Measurements from ENCODE around the gene BMP10. TPM values are rescaled to one million over a fixed set of nuclear protein-coding genes. Genes with fewer than 3 reads are reported as not detected.

BMP10 gene, protein sequence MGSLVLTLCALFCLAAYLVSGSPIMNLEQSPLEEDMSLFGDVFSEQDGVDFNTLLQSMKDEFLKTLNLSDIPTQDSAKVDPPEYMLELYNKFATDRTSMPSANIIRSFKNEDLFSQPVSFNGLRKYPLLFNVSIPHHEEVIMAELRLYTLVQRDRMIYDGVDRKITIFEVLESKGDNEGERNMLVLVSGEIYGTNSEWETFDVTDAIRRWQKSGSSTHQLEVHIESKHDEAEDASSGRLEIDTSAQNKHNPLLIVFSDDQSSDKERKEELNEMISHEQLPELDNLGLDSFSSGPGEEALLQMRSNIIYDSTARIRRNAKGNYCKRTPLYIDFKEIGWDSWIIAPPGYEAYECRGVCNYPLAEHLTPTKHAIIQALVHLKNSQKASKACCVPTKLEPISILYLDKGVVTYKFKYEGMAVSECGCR
- total RNA-seq = 0.13 TPM in 1 of 3 replicates, not detected in the others

DNA sequence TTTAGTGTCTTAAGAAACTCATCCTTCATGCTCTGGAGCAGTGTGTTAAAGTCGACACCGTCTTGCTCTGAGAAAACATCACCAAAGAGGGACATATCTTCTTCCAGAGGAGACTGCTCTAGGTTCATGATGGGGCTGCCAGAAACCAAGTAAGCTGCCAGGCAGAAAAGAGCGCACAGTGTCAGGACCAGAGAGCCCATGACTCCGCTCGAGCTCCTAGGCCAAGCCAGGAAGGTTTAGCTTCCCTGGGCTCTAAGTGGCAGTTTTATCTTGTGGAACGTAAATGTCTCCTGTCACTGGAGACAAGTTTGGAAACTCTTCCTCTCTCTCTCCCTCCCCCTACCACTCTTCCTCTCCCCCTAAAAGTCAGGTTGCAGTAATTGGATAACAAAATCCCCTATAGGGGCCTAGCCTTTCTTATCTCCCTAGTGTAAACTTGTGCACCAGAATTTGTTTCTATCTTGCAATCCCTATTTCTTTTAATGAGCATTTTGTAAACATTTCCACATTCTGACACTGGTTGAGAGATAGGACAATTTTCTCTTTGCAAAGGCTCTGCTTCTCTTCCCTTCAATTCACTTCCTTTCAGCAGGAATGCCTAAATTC, at the start of gene BMP10:
BMP10 (minus strand) TSS at position 239 of the 606 bp plus-strand sequence; CDS start at position 200, 39 bp downstream.
- DNase-seq (ENCODE audit: low spot score in 2 of 2, unreplicated experiment in 2 of 2) = no peak
- H3K4me3 Mint-ChIP-seq = no peak within 1 kb of the TSS
- H3K27ac Mint-ChIP-seq = no peak within 1 kb of the TSS
- H3K36me3 Mint-ChIP-seq = no peaks in the 10 kb centered on the region
- H3K27me3 Mint-ChIP-seq (ENCODE audit: low read depth) = peaks cover 12% of the 10 kb centered on the region
- TF ChIP-seq, protein P1, sequence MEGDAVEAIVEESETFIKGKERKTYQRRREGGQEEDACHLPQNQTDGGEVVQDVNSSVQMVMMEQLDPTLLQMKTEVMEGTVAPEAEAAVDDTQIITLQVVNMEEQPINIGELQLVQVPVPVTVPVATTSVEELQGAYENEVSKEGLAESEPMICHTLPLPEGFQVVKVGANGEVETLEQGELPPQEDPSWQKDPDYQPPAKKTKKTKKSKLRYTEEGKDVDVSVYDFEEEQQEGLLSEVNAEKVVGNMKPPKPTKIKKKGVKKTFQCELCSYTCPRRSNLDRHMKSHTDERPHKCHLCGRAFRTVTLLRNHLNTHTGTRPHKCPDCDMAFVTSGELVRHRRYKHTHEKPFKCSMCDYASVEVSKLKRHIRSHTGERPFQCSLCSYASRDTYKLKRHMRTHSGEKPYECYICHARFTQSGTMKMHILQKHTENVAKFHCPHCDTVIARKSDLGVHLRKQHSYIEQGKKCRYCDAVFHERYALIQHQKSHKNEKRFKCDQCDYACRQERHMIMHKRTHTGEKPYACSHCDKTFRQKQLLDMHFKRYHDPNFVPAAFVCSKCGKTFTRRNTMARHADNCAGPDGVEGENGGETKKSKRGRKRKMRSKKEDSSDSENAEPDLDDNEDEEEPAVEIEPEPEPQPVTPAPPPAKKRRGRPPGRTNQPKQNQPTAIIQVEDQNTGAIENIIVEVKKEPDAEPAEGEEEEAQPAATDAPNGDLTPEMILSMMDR (IDR thresholded peaks at IDR 0.05; ENCODE audit: unreplicated experiment) = no peak
- no peaks in the 10 kb centered on the region for H3K9me3 Mint-ChIP-seq
- no peaks in the 10 kb centered on the region for H3K4me1 Mint-ChIP-seq

DNA sequence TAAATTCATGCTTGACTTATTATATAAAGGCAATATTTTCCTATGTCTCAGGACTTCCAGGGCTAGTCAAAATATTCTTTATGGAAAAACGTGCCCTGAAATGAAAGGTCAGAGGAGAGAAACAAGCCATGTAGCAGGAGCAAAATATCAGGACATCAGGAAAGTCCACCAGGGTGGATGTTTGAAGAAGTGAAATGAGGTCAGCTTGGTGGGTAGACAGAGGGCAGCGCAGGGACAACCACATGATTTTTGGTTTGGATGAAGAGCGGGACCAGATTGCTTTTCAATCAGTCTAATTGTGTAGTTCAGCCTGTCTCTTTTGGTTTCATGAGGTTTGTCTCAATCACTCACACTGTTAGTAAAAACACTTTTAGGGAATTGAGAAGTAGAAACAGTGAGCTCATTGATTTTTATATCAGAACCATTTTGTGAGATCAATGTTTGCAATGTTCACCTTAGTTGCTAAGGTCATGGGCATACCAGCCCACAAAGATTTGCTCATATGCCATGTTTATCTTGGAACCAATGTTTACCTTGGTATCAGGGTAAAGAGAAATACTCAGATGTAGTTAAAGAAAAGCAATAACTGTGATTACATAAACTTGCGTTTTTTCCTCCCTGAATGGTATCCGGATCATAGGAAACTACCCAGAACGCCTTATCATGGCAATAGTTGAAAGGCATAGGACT, 49.4 kb upstream of the BMP10 start:
- no peak overlapping the region for H3K4me3 Mint-ChIP-seq
- no peak for DNase-seq (ENCODE audit: low spot score in 2 of 2, unreplicated experiment in 2 of 2)
- peaks cover 7% of the 10 kb centered on the region for H3K27me3 Mint-ChIP-seq (ENCODE audit: low read depth)
- TF ChIP-seq, protein P1 (IDR thresholded peaks at IDR 0.05; ENCODE audit: unreplicated experiment) = no peak
- H3K36me3 Mint-ChIP-seq = no peaks in the 10 kb centered on the region
- no peaks in the 10 kb centered on the region for H3K4me1 Mint-ChIP-seq
- H3K9me3 Mint-ChIP-seq = no peaks in the 10 kb centered on the region
- H3K27ac Mint-ChIP-seq = no peak overlapping the region

DNA sequence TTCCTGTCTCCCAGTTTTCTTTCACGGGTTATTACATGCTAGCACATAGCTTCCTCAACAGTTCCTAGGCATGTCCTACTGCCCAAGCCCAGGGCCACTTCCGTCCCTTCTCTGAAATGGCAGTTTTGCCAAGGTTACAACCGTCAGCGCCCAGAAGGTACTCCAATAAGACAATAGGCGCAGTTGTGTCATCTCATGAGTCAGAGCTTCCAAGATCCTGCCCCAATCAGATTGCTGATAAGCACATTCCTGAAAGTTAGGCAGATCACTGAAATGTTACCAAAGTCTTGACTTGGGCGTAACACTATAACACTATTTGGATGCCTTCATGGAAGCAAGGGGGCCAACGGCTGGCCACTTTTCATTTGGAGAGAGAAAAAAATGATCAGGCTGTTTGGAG, 47.3 kb upstream of the BMP10 start:
- Mint-ChIP-seq H3K27me3 (ENCODE audit: low read depth) (peaks cover 5% of the 10 kb centered on the region), H3K4me1 (no peaks in the 10 kb centered on the region)

DNA sequence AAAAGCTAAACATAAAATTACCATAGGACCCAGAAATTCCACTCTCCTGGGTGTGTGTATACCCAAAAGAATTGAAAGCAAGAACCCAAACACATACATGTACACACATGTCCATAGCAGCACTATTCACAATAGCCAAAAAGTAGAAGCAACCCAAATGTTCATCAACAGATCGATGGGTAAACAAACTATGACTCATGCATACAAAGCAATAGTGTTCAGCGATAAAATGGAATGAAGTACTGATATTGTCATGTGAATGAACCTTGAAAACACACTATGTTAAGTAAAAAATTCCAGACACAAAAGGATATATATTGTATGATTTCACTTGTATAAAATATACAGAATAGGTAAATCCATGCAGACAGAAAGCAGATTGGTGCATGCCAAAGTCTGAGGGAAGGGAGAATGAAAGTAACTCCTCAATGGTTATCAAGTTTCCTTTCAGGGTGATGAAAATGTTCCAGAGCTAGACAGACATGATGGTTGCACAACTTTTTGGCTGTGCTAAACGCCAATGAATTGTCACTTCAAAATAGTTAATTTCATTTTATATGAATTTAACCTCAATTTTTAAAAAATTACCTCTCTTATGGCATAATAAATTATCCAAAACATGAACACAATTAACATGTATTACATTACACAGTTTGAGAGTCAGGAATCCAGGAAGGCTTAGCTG, 46.0 kb upstream of the BMP10 start:
- TF ChIP-seq, protein P1 (IDR thresholded peaks at IDR 0.05; ENCODE audit: unreplicated experiment) = no peak
- Mint-ChIP-seq H3K4me1 (no peaks in the 10 kb centered on the region), H3K9me3 (no peaks in the 10 kb centered on the region), H3K27ac (no peak overlapping the region), H3K36me3 (no peaks in the 10 kb centered on the region), H3K27me3 (ENCODE audit: low read depth) (peaks cover 3% of the 10 kb centered on the region), H3K4me3 (no peak overlapping the region)
- DNase-seq (ENCODE audit: low spot score in 2 of 2, unreplicated experiment in 2 of 2) = no peak

More for the DNA sequence above, 47.3 kb upstream of the BMP10 start:
- DNase-seq (ENCODE audit: low spot score in 2 of 2, unreplicated experiment in 2 of 2) = no peak
- TF ChIP-seq, protein P1 (IDR thresholded peaks at IDR 0.05; ENCODE audit: unreplicated experiment) = no peak
- Mint-ChIP-seq H3K27ac (no peak overlapping the region), H3K36me3 (no peaks in the 10 kb centered on the region), H3K9me3 (no peaks in the 10 kb centered on the region), H3K4me3 (no peak overlapping the region)

DNA sequence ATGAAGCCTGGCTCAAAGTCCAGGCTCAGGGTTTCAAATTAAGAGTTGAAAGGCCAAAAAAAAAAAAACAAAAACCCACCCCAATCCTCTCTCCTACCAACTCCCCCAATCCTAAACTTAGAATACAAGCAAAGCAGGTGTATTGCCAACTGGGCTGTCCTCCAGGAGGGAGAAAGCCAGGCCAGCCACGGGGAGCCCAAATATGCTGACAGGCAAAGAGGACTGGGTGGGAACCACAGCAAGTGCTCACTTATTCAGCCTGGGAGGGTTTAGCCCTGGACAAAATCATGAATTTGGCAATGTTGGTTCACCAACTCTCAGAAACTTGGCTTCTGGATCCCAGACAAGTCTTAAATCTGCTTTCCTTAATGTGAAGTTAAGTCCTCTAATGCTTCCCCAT, 45.0 kb upstream of the BMP10 start:
- H3K9me3 Mint-ChIP-seq = no peaks in the 10 kb centered on the region
- no peak overlapping the region for H3K4me3 Mint-ChIP-seq
- TF ChIP-seq, protein P1 (IDR thresholded peaks at IDR 0.05; ENCODE audit: unreplicated experiment) = no peak
- H3K36me3 Mint-ChIP-seq = no peaks in the 10 kb centered on the region
- no peaks in the 10 kb centered on the region for H3K27me3 Mint-ChIP-seq (ENCODE audit: low read depth)
- DNase-seq (ENCODE audit: low spot score in 2 of 2, unreplicated experiment in 2 of 2) = no peak
- no peaks in the 10 kb centered on the region for H3K4me1 Mint-ChIP-seq
- no peak overlapping the region for H3K27ac Mint-ChIP-seq

All from mesothelial cell of epicardium (in vitro differentiated cells).